Activated naive CD8-positive, alpha-beta T cell treated with anti-CD3 and anti-CD28 coated beads, Interleukin-2, amount 10 ng/mL, durations not matched to agents 7 days and 5 days (primary cell): ENCODE measurements around the gene VSIR. TPM values are rescaled to one million over a fixed set of nuclear protein-coding genes. Genes with fewer than 3 reads are reported as not detected.
A peak's percentile ranks its signal among the peaks of the same experiment; 100 is the strongest.

Source experiments
- ATAC-seq: fragments of 150-1000 bp; cut with Tn5 transposase; one replicate; pipeline ENCODE4 v1.10.0; 2021; ENCODE audit warnings: low read depth, moderate library complexity
- POLR2A ChIA-PET: fragments of 350-600 bp; sonication (Branson Sonifier 250); formaldehyde crosslinking; loops from one replicate; lab custom pipeline; 2021; ENCODE audit warnings: antibody characterized with exemption; lab: Charles Lee
- DNase-seq: peaks from one replicate; pipeline ENCODE4 v3.0.0; 2021
- H3K27ac Mint-ChIP-seq: one replicate; pipeline ENCODE4 v1.8.0; 2022; ENCODE audit warnings: mild to moderate bottlenecking, mixed read lengths
- H3K27me3 Mint-ChIP-seq: one replicate; pipeline ENCODE4 v1.8.0; 2022; ENCODE audit warnings: mild to moderate bottlenecking, moderate library complexity, mixed read lengths
- H3K36me3 Mint-ChIP-seq: one replicate; pipeline ENCODE4 v1.8.0; 2021; ENCODE audit warnings: mild to moderate bottlenecking, mixed read lengths
- H3K4me1 Mint-ChIP-seq: one replicate; pipeline ENCODE4 v1.8.0; 2021; ENCODE audit warnings: mixed read lengths
- H3K4me3 Mint-ChIP-seq: one replicate; pipeline ENCODE4 v1.8.0; 2022; ENCODE audit warnings: mild to moderate bottlenecking, moderate library complexity, mixed read lengths
- H3K9me3 Mint-ChIP-seq: one replicate; pipeline ENCODE4 v1.8.0; 2021; ENCODE audit warnings: mixed read lengths
- total RNA-seq, 2 experiments: library from RNA; stranded (reverse); gene quantifications; one replicate each; pipeline ENCODE4 v1.2.3, GENCODE V29; 2021

Gene VSIR
- total RNA-seq, 2 experiments from 2014 or later = 124 to 125 TPM

GRCh38 chr10:71712170-71712569 is 61.1 kb downstream of the VSIR start:
- DNase-seq (no peak), ATAC-seq (no peak)
- Mint-ChIP-seq H3K36me3 (peaks cover 2% of the 10 kb centered on the region), H3K27ac (peak overlapping the region; percentile 96), H3K9me3 (no peaks in the 10 kb centered on the region), H3K27me3 (no peaks in the 10 kb centered on the region), H3K4me3 (peak overlapping the region; percentile 87), H3K4me1 (peaks cover 46% of the 10 kb centered on the region)
- POLR2A ChIA-PET = interaction anchor here (0.7 to 5.0 kb wide), 10 partner anchors 13 to 99 kb away, joined by 3 to 44 read pairs (median 4); partner anchors contain the start of gene VSIR

GRCh38 chr10:71711052-71711623 is 62.2 kb downstream of the VSIR start:
- Mint-ChIP-seq H3K27ac (peak overlapping the region; percentile 56), H3K36me3 (peaks cover 2% of the 10 kb centered on the region), H3K4me1 (peaks cover 46% of the 10 kb centered on the region), H3K9me3 (no peaks in the 10 kb centered on the region), H3K4me3 (no peak overlapping the region), H3K27me3 (no peaks in the 10 kb centered on the region)
- POLR2A ChIA-PET = interaction anchor here (3.1 kb wide), 1 partner anchor 62 kb away, joined by 22 read pairs; the partner anchor contains the start of gene VSIR
- ATAC-seq (no peak), DNase-seq (no peak)

- Mint-ChIP-seq H3K36me3 (peaks cover 2% of the 10 kb centered on the region), H3K4me1 (peaks cover 46% of the 10 kb centered on the region), H3K27ac (peak overlapping the region; percentile 58), H3K27me3 (no peaks in the 10 kb centered on the region), H3K4me3 (no peak overlapping the region), H3K9me3 (no peaks in the 10 kb centered on the region)
- POLR2A ChIA-PET = no interaction called here
- no peak for ATAC-seq
- DNase-seq = no peak
Observed at GRCh38 chr10:71710519-71710918, 62.8 kb downstream of the VSIR start.

- no peak overlapping the region for H3K27ac Mint-ChIP-seq
- POLR2A ChIA-PET = interaction anchor here (0.8 to 2.7 kb wide), 4 partner anchors 7 to 64 kb away, joined by 3 to 20 read pairs (median 4); partner anchors contain the start of gene VSIR
- H3K9me3 Mint-ChIP-seq = no peaks in the 10 kb centered on the region
- no peak overlapping the region for H3K4me3 Mint-ChIP-seq
- ATAC-seq = no peak
- H3K27me3 Mint-ChIP-seq = no peaks in the 10 kb centered on the region
- H3K4me1 Mint-ChIP-seq = peaks cover 41% of the 10 kb centered on the region
- DNase-seq = no peak
- no peaks in the 10 kb centered on the region for H3K36me3 Mint-ChIP-seq
Observed at GRCh38 chr10:71708897-71709882, 64.1 kb downstream of the VSIR start.

- Mint-ChIP-seq H3K9me3 (no peaks in the 10 kb centered on the region), H3K27ac (peak overlapping the region; percentile 48), H3K36me3 (no peaks in the 10 kb centered on the region), H3K27me3 (no peaks in the 10 kb centered on the region), H3K4me1 (peaks cover 33% of the 10 kb centered on the region), H3K4me3 (no peak overlapping the region)
- peak; percentile 78 for DNase-seq
- POLR2A ChIA-PET = interaction anchor here (0.6 to 2.7 kb wide), 8 partner anchors 8 to 331 kb away, joined by 3 to 20 read pairs (median 4); partner anchors contain the start of gene VSIR
- ATAC-seq = peak; percentile 25
Observed at GRCh38 chr10:71708301-71708703, 65.0 kb downstream of the VSIR start.

- Mint-ChIP-seq H3K27me3 (no peaks in the 10 kb centered on the region), H3K27ac (peak overlapping the region; percentile 42), H3K9me3 (no peaks in the 10 kb centered on the region), H3K4me1 (peaks cover 24% of the 10 kb centered on the region), H3K4me3 (no peak overlapping the region), H3K36me3 (no peaks in the 10 kb centered on the region)
- POLR2A ChIA-PET = interaction anchor here (0.6 to 2.7 kb wide), 5 partner anchors 9 to 140 kb away, joined by 3 to 20 read pairs (median 5); partner anchors contain the start of gene VSIR
- ATAC-seq (no peak), DNase-seq (no peak)
Observed at GRCh38 chr10:71707240-71707789, 66.0 kb downstream of the VSIR start.

GRCh38 chr10:71706216-71707121 is 66.9 kb downstream of the VSIR start:
- no peak for DNase-seq
- Mint-ChIP-seq H3K27me3 (no peaks in the 10 kb centered on the region), H3K9me3 (no peaks in the 10 kb centered on the region), H3K27ac (no peak overlapping the region), H3K4me3 (no peak overlapping the region), H3K36me3 (no peaks in the 10 kb centered on the region), H3K4me1 (peaks cover 20% of the 10 kb centered on the region)
- POLR2A ChIA-PET = interaction anchor here (0.7 to 1.4 kb wide), 5 partner anchors 8 to 67 kb away, joined by 3 to 5 read pairs (median 3); partner anchors contain the start of gene VSIR
- no peak for ATAC-seq

GRCh38 chr10:71705582-71705981 is 67.7 kb downstream of the VSIR start:
- H3K36me3 Mint-ChIP-seq = no peaks in the 10 kb centered on the region
- H3K27ac Mint-ChIP-seq = no peak overlapping the region
- peaks cover 18% of the 10 kb centered on the region for H3K4me1 Mint-ChIP-seq
- POLR2A ChIA-PET = interaction anchor here (0.7 to 1.8 kb wide), 4 partner anchors 26 to 68 kb away, joined by 3 to 7 read pairs (median 4); partner anchors contain the start of gene VSIR
- H3K4me3 Mint-ChIP-seq = no peak overlapping the region
- no peak for DNase-seq
- no peaks in the 10 kb centered on the region for H3K27me3 Mint-ChIP-seq
- no peak for ATAC-seq
- no peaks in the 10 kb centered on the region for H3K9me3 Mint-ChIP-seq

GRCh38 chr10:71704816-71705215 is 68.5 kb downstream of the VSIR start:
- DNase-seq (no peak), ATAC-seq (no peak)
- no peaks in the 10 kb centered on the region for H3K9me3 Mint-ChIP-seq
- H3K27ac Mint-ChIP-seq = no peak overlapping the region
- peaks cover 15% of the 10 kb centered on the region for H3K4me1 Mint-ChIP-seq
- H3K27me3 Mint-ChIP-seq = no peaks in the 10 kb centered on the region
- no peaks in the 10 kb centered on the region for H3K36me3 Mint-ChIP-seq
- H3K4me3 Mint-ChIP-seq = no peak overlapping the region
- POLR2A ChIA-PET = interaction anchor here (1.5 to 1.8 kb wide), 2 partner anchors 27 to 69 kb away, joined by 3 to 7 read pairs; partner anchors contain the start of gene VSIR

- DNase-seq (no peak), ATAC-seq (no peak)
- Mint-ChIP-seq H3K27me3 (no peaks in the 10 kb centered on the region), H3K4me3 (no peak overlapping the region), H3K36me3 (no peaks in the 10 kb centered on the region), H3K27ac (no peak overlapping the region), H3K4me1 (peaks cover 19% of the 10 kb centered on the region), H3K9me3 (no peaks in the 10 kb centered on the region)
- POLR2A ChIA-PET = no interaction called here
Observed at GRCh38 chr10:71703577-71703976, 69.7 kb downstream of the VSIR start.

- no peak overlapping the region for H3K4me3 Mint-ChIP-seq
- no peaks in the 10 kb centered on the region for H3K36me3 Mint-ChIP-seq
- H3K27me3 Mint-ChIP-seq = no peaks in the 10 kb centered on the region
- peaks cover 24% of the 10 kb centered on the region for H3K4me1 Mint-ChIP-seq
- no peaks in the 10 kb centered on the region for H3K9me3 Mint-ChIP-seq
- POLR2A ChIA-PET = no interaction called here
- no peak for DNase-seq
- ATAC-seq = no peak
- no peak overlapping the region for H3K27ac Mint-ChIP-seq
Observed at GRCh38 chr10:71701496-71702132, 71.7 kb downstream of the VSIR start.
